H9 (cell line): Measurements from ENCODE around the gene CAMSAP2. TPM values are rescaled to one million over a fixed set of nuclear protein-coding genes. Genes with fewer than 3 reads are reported as not detected.

Experiments
- DNase-seq: peaks from one replicate; pipeline ENCODE4 v3.0.0-alpha.2; 2017
- H2AFZ ChIP-seq: one replicate; pipeline ENCODE4 v1.6.1; 2013; ENCODE audit warnings: mild to moderate bottlenecking, low read length, control low read depth, moderate library complexity
- H2AK5ac ChIP-seq: 2 replicates; pipeline ENCODE4 v1.6.1; 2013; ENCODE audit warnings: low read length, control low read depth, mixed read lengths; ENCODE audit not compliant: insufficient read length
- H2BK120ac ChIP-seq: one replicate; pipeline ENCODE4 v1.6.1; 2013; ENCODE audit warnings: low read depth, mild to moderate bottlenecking, low read length, control low read depth, inconsistent platforms; ENCODE audit not compliant: poor library complexity, severe bottlenecking
- H2BK12ac ChIP-seq: 2 replicates; pipeline ENCODE4 v1.6.1; 2013; ENCODE audit warnings: low read length, control low read depth, mixed read lengths, low read depth; ENCODE audit not compliant: insufficient read length
- H2BK15ac ChIP-seq: 2 replicates; pipeline ENCODE4 v1.6.1; 2013; ENCODE audit warnings: low read depth, low read length, control low read depth
- H2BK20ac ChIP-seq: one replicate; pipeline ENCODE4 v1.6.1; 2013; ENCODE audit warnings: low read depth, mild to moderate bottlenecking, low read length, control low read depth, inconsistent platforms; ENCODE audit not compliant: poor library complexity, severe bottlenecking
- H2BK5ac ChIP-seq: 2 replicates; pipeline ENCODE4 v1.6.1; 2013; ENCODE audit warnings: low read length, control low read depth, mixed read lengths; ENCODE audit not compliant: insufficient read length
- H3K14ac ChIP-seq: 2 replicates; pipeline ENCODE4 v1.6.1; 2013; ENCODE audit warnings: low read length, control low read depth; ENCODE audit not compliant: insufficient read depth
- H3K18ac ChIP-seq: 2 replicates; pipeline ENCODE4 v1.6.1; 2013; ENCODE audit warnings: low read depth, mild to moderate bottlenecking, mixed read lengths, low read length, control low read depth; ENCODE audit not compliant: insufficient read length
- H3K23ac ChIP-seq: 2 replicates; pipeline ENCODE4 v1.6.1; 2013; ENCODE audit warnings: low read length, control low read depth, mixed read lengths, low read depth; ENCODE audit not compliant: insufficient read length
- H3K23me2 ChIP-seq: 2 replicates; pipeline ENCODE4 v1.6.1; 2013; ENCODE audit warnings: low read depth, mild to moderate bottlenecking, mixed read lengths, low read length, control low read depth; ENCODE audit not compliant: insufficient read length, poor library complexity, severe bottlenecking
- H3K27ac ChIP-seq: 2 replicates; pipeline ENCODE4 v1.5.1; 2013; ENCODE audit warnings: low read length, control low read depth, mixed read lengths, low read depth; ENCODE audit not compliant: insufficient read length
- H3K27me3 ChIP-seq: 2 replicates; pipeline ENCODE4 v1.6.1; 2013; ENCODE audit warnings: low read length, control low read depth, inconsistent platforms; ENCODE audit not compliant: insufficient read depth
- H3K4ac ChIP-seq: 2 replicates; pipeline ENCODE4 v1.6.1; 2013; ENCODE audit warnings: low read depth, mild to moderate bottlenecking, control low read depth, inconsistent platforms, low read length, moderate library complexity
- H3K4me1 ChIP-seq: 2 replicates; pipeline ENCODE4 v1.6.1; 2013; ENCODE audit warnings: low read length, control low read depth, inconsistent platforms; ENCODE audit not compliant: insufficient read depth
- H3K4me2 ChIP-seq: 2 replicates; pipeline ENCODE4 v1.6.1; 2013; ENCODE audit warnings: low read length, control low read depth, mixed read lengths; ENCODE audit not compliant: insufficient read length, insufficient read depth
- H3K56ac ChIP-seq: 2 replicates; pipeline ENCODE4 v1.6.1; 2013; ENCODE audit warnings: low read depth, mild to moderate bottlenecking, mixed read lengths, low read length, control low read depth; ENCODE audit not compliant: insufficient read length
- H3K79me1 ChIP-seq: 2 replicates; pipeline ENCODE4 v1.6.1; 2013; ENCODE audit warnings: low read depth, mild to moderate bottlenecking, moderate library complexity, low read length, control low read depth, inconsistent platforms; ENCODE audit not compliant: insufficient read depth, poor library complexity, severe bottlenecking
- H3K79me2 ChIP-seq: 2 replicates; pipeline ENCODE4 v1.6.1; 2013; ENCODE audit warnings: low read length, control low read depth, inconsistent platforms; ENCODE audit not compliant: insufficient read depth
- H3K9ac ChIP-seq: 2 replicates; pipeline ENCODE4 v1.6.1; 2013; ENCODE audit warnings: low read length, control low read depth, mixed read lengths; ENCODE audit not compliant: insufficient read length; ENCODE audit errors: extremely low read depth
- H3K9me3 ChIP-seq: one replicate; pipeline ENCODE4 v1.6.1; 2013; ENCODE audit warnings: low read depth, low read length, inconsistent platforms; ENCODE audit not compliant: control insufficient read depth
- H3T11ph ChIP-seq: one replicate; pipeline ENCODE4 v1.6.1; 2013; ENCODE audit warnings: mild to moderate bottlenecking, low read length, control low read depth, inconsistent platforms
- H4K20me1 ChIP-seq: one replicate; pipeline ENCODE4 v1.6.1; 2013; ENCODE audit not compliant: control insufficient read depth, insufficient read length, insufficient read depth
- H4K5ac ChIP-seq: 2 replicates; pipeline ENCODE4 v1.6.1; 2013; ENCODE audit warnings: low read depth, mild to moderate bottlenecking, mixed read lengths, low read length, control low read depth; ENCODE audit not compliant: insufficient read length
- H4K8ac ChIP-seq: replicated peaks from 2 replicates; pipeline ENCODE4 v1.6.1; 2013; ENCODE audit warnings: low read length, control low read depth, mixed read lengths, low read depth; ENCODE audit not compliant: insufficient read length
- H4K91ac ChIP-seq: 2 replicates; pipeline ENCODE4 v1.6.1; 2013; ENCODE audit warnings: low read depth, mild to moderate bottlenecking, moderate library complexity, mixed read lengths, low read length, control low read depth; ENCODE audit not compliant: insufficient read length
- H3K27ac Mint-ChIP-seq, 3 experiments: 2 replicates in 2 of 3; 3 replicates in 1 of 3; pipeline ENCODE4 v1.8.0; 2020 to 2021; ENCODE audit warnings: mixed read lengths in 3 of 3, mild to moderate bottlenecking in 1 of 3, moderate library complexity in 1 of 3
- H3K27me3 Mint-ChIP-seq: 2 replicates; pipeline ENCODE4 v1.8.0; 2021; ENCODE audit warnings: low read depth, mild to moderate bottlenecking, moderate library complexity, mixed read lengths
- H3K36me3 Mint-ChIP-seq, 3 experiments: 2 replicates in 2 of 3; 3 replicates in 1 of 3; pipeline ENCODE4 v1.8.0; 2020 to 2021; ENCODE audit warnings: low read depth in 3 of 3, mixed read lengths in 3 of 3; ENCODE audit not compliant: insufficient read depth in 1 of 3
- H3K4me1 Mint-ChIP-seq, 2 experiments: 2 replicates each; pipeline ENCODE4 v1.8.0; 2020; ENCODE audit warnings: mixed read lengths in 2 of 2
- H3K4me3 Mint-ChIP-seq, 2 experiments: 2 replicates in 1 of 2; 3 replicates in 1 of 2; pipeline ENCODE4 v1.8.0; 2020 to 2021; ENCODE audit warnings: mild to moderate bottlenecking in 2 of 2, mixed read lengths in 2 of 2, moderate library complexity in 1 of 2
- H3K9me3 Mint-ChIP-seq, 2 experiments: 2 replicates in 1 of 2; 3 replicates in 1 of 2; pipeline ENCODE4 v1.8.0; 2020; ENCODE audit warnings: mild to moderate bottlenecking in 2 of 2, mixed read lengths in 2 of 2, moderate library complexity in 1 of 2
- CTCF ChIP-seq: fragments of 200-600 bp; sonication (generic); conservative IDR thresholded peaks from 3 replicates; pipeline ENCODE4 v1.8.0; 2021; ENCODE audit warnings: antibody characterized with exemption, mild to moderate bottlenecking
- WGBS: extraction: QIAGEN DNeasy Blood & Tissue Kit; methylation state at CpG from one replicate; pipeline ENCODE4 v1.1.7; 2013; ENCODE audit warnings: missing lambda C conversion rate, low lambda C conversion rate, mixed read lengths; ENCODE audit not compliant: insufficient read length; ENCODE audit errors: extremely low coverage; 5-methylcytosine and 5-hydroxymethylcytosine counted together
- total RNA-seq: library from RNA; stranded (reverse); gene quantifications from 2 replicates; pipeline ENCODE4 v1.2.1, GENCODE V29; 2021

CAMSAP2 gene
- total RNA-seq, 1 experiment from 2014 or later, result 33.7 TPM

- Histone ChIP-seq H3K79me1 (no peaks in the 10 kb centered on the region), H3K4me2 (no peak overlapping the region), H3K56ac (no peak overlapping the region), H4K91ac (no peak overlapping the region), H3K4me1 (peaks cover 6% of the 10 kb centered on the region; the same call in 1 of the 2 replicates), H3K14ac (no peak overlapping the region), H3K27me3 (no peaks in the 10 kb centered on the region), H2BK12ac (no peak overlapping the region), H2BK5ac (no peak overlapping the region), H3K27ac (no peak overlapping the region), H2BK20ac (no peak overlapping the region), H2BK120ac (no peak overlapping the region), H4K20me1 (no peaks in the 10 kb centered on the region), H3K9me3 (no peaks in the 10 kb centered on the region), H3K18ac (no peak overlapping the region), H2BK15ac (no peak overlapping the region), H3K23me2 (no peaks in the 10 kb centered on the region), H3K23ac (no peak overlapping the region), H3K9ac (no peak overlapping the region), H2AK5ac (no peak overlapping the region), H4K8ac (no peak overlapping the region), H3K79me2 (no peaks in the 10 kb centered on the region), H2AFZ (no peak overlapping the region), H3T11ph (no peak overlapping the region), H4K5ac (no peak overlapping the region), H3K4ac (no peak overlapping the region)
- Mint-ChIP-seq H3K4me3 (no peak overlapping the region), H3K27me3 (peaks cover 12% of the 10 kb centered on the region), H3K27ac (no peak overlapping the region), H3K9me3 (no peaks in the 10 kb centered on the region), H3K4me1 (peaks cover 7 to 17% of the 10 kb centered on the region in 2 experiments), H3K36me3 (no peaks in the 10 kb centered on the region)
- DNase-seq, result no peak
- no peak for TF ChIP-seq CTCF
- WGBS, result no CpG with 5 or more reads among the region's 7 CpGs
Measured at GRCh38 chr1:200732438-200732837, 6.3 kb upstream of the CAMSAP2 start.
